ENCODE measurements around the gene IFI6.
A peak's percentile ranks its signal among the peaks of the same experiment; 100 is the strongest.
"Not testable (repeated sequence)": the region's sequence is repeated elsewhere in the genome, so short reads cannot be mapped to it uniquely, and the experiment has no call there.

IFI6 gene, protein sequence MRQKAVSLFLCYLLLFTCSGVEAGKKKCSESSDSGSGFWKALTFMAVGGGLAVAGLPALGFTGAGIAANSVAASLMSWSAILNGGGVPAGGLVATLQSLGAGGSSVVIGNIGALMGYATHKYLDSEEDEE

GRCh38 chr1:27671964-27672749 lies at the start of gene IFI6:
TSS of gene IFI6 (minus strand) at chr1:27672192. CDS start at chr1:27669314, 2,878 bp downstream.
- DNase-seq = peak; percentile 79

DNA sequence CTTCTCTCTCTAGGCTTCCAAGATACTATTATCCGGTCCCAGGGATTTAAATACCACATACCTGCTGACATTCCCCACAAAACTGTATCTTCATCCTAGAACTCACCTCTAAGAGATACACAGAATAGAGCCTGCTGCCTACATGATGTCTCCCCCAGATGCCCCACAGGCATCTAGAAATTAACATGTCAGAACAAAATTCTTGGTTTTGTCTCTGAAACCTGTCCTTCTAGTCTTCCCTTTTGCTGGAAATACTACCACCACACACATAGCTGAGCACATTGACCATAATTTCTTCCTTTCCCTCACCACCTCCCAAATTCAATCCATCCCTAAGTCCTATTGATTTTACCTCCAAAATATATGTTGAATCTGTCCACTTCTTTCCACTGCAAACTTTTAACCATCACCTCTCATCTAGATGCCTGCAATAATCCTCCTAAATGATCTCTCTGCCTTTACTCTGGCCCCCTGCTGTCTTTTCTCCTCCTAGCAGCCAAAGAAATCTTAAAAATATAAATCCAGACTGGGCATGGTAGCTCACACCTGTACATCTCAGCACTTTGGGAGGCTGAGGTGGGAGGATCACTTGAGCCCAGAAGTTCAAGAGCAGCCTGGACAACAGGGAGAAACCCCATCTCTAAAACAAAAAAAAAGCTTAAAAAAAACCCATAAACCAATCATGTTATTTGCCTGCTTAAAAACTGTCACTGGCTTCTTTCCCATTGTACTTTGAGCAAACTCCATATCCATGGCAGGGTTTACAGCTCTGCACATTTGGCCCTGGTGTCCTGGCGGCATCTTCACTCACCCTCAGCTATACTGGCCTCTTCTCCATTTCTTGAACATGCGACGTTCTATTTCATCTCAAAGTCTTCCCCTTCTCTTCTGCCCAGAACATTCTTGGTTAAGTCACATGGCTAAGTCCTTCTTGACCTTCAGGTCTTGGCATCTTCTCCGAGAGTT lies 47.6 kb upstream of the IFI6 start:
- no peak for DNase-seq

DNA sequence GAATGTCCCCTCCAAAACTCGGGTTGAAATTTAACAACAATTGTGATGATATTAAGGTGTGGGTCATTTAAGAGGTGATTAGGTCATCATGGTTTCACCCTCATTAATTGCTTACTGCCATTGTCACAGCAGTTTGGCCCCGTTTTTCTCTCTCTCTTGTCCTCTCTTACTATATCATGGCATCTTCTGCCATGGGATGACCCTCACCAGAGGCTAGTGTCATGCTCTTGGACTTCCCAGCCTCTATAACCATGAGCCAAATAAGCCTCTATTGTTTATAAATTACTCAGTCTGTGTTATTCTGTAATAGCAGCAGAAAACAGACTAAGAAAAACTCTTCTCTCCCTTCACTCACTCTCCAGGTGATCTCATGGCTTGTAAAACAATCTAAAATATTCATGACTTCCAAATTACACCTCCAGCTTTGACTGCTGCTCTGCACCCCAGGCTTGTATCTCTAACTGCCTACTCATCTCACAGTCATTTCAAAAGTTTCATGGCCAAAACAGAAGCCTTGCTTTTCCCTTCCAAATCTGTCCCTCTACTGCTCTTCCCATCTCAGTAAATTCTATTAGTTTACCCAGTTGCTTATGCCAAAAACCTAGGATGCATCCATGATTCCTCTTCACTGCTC lies 44.4 kb upstream of the IFI6 start:
- no peak for DNase-seq

DNA sequence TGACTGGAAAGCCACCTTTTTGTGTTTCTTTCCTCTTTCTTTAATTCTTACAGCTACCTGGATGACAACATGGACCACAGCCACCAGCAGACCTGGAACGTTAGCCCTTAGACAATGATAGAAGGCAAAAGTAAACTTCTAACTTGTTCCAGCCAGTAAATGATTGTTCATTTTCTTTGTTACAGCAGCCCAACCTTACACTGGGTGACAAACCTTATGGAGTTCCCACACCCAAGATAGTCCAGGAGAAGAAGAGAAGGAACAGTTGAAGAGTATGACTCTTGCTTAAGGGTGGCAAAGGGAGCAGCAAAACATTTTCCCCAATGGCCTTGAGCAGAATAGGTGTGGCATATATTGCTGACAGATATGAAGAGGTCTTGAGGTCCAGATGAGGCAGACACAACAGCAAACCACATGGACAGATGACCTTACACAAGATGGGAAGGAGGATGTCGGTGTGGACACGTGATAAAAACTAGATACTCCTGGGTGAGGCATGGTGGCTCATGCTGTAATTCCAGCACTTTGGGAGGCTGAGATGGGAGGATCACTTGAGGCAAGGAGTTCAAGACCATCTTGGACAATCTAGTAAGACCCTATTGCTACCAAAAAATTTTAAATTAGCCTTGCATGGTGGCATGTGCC lies 42.0 kb upstream of the IFI6 start:
- DNase-seq = no peak

DNA sequence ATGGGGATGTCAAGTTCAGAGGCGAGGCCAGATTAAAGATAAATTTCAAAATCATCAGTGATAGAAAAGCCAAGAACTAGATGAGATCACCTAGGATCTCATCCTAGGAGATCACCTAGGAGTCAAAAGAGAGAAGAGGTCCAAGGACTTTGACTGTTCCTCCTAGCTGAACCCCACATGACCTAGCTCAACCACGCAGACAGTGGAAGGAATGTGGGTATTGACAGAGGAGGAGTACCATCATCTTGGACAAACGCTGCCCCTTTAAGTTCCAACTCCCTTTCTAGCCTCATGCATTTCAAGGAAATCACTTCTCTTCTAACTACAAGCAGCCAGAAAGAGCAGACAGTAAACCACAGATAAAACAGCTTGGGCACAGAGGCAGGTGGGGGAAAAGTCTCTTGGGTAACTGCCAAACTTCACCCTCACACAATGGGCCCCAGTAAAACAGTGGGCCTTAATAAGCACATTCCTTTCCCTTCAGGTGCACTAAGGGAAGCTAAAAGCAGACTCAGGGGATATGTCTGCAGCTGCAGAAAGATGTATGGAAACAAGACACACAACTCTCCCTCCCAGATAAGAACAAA lies 41.2 kb upstream of the IFI6 start:
- no peak for DNase-seq

DNA sequence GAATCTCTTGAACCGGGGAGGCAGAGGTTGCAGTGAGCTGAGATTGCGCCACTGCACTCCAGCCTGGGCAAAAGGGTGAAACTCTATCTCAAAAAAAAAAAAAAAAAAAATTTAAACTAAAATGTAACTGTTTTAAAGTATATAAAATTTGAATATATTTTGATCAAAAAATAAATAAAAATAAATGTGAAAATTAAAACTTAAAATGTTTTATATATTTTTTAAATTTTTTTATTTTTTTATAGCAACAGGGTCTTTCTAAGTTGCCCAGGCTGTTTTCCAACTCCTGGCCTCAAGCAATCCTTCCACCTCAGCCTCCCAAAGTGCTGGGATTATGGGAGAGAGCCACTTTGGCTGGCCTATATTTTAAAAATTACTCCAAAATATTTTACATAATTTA lies 38.6 kb upstream of the IFI6 start:
- no peak for DNase-seq

DNA sequence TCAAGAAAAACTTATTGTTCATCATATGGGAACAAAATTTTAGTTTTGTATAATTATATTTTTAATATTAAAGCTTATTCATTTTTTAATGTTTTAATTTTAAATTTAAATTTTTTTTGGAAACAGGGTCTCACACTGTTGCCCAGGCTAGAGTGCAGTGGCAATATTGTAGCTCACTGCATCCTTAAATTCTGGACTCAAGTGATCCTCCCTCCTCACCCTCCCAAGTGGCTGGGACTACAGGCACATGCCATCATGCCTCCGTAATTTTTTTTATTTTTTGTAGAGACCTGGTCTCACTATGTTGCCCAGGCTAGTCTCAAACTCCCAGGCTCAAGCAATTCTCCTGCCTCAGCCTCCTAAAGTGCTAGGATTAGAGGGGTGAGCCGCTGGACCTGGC lies 33.6 kb upstream of the IFI6 start:
- DNase-seq = no peak

- no peak for DNase-seq
Observed at GRCh38 chr1:27704958-27705357, 33.0 kb upstream of the IFI6 start.

DNA sequence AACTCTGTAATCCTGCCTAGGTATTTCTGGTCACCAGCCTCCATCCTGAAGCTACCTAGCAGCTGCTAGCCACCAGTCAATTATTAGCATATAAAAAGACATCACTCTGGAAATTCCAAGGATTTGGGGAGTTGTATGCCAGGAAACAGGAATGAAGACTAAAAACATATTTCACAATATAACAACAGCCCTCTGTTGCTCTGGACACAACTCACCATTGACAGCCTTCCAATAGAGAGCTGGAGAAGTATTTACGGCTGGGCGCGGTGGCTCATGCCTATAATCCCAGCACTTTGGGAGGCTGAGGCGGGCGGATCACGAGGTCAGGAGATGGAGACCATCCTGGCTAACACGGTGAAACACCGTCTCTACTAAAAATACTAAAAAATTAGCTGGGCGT lies 24.8 kb upstream of the IFI6 start:
- not testable (repeated sequence) for DNase-seq

GRCh38 chr1:27690183-27690582 lies 18.2 kb upstream of the IFI6 start:
- no peak for DNase-seq

GRCh38 chr1:27689423-27690173 lies 17.6 kb upstream of the IFI6 start:
- DNase-seq = no peak

GRCh38 chr1:27687906-27688305 lies 15.9 kb upstream of the IFI6 start:
- no peak for DNase-seq

DNA sequence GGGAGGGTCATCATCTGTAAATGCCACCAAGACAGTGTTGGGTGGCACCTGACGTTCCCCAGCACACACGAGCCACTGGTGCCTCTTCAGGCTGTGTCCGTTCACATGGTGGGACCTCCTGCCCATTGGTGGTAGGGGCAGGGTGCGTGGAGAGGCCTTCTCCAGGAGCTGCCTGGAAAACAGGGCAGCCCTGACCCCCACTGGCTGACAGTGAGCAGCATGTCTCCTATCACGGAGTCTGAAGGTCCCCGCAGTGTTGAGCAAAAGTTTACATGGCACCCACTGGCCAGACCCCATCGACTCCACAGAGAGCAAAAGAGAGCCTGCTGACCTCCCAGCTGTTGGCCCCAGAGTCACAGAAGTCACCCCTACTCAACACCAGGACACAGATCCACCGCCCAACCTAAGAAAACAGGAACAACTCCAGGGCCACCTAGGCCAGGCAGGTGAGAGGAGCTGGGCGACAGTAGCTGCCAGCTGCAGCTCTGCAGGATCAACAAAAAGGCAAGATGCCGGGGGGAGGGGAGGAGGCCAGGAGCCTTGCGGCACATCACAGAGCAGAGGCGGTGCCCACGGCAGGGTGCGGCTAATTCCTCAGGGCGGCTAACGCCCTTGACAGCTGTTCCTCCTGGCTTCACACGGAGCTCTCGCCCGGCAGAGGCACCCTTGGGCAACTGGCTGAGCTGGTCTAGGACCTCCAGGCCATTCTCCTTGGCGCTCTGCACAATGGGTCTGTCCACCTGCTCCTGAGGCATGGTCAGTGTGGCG lies 14.4 kb upstream of the IFI6 start:
- DNase-seq = no peak

DNA sequence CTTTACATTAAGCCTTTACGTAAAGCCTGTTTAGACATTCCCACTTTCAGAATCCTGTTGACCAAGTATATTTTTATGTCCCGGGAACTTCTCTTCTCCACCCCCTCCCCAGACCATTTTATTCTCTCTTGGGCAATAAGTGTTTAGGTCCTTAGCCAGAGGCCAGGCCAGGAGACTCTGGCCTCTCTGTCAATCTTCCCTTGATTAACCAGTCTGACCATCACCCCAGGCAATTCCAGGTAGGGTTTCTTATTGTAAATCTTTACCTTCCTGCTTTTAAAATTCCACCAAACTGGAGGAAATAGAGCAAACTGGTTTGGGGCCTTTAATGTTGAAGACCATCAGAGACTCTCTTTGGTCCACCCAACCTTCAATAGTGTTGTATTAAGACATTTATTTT lies 12.2 kb upstream of the IFI6 start:
- DNase-seq = no peak

DNA sequence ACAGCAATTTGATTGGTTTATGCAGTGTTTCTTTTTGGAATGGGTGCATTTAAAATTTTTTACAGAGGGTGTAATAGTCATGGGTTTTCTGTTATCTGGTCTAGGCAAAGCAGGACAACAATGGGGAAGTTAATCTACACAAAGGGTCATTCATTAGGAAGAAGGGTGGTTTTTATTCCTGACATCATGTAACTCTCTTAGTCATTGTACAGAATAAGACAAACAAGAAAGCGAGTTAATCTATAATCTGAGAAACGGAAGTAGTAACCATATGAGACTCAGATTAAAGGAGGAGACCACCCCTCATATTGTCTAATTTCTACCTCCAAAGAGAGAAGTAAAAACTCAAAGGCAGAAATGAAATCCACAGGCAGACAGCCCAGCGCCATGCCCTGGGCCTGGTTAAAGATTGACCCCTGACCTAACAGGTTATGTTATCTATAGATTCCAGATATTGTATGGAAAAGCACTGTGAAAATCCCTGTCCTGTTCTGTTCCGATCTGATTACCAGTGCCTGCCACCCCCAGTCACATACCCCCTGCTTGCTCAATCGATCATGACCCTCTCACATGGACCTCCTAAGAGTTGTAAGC lies 10.5 kb upstream of the IFI6 start:
- DNase-seq = no peak

GRCh38 chr1:27681580-27681979 lies 9.6 kb upstream of the IFI6 start:
- DNase-seq = not testable (repeated sequence)

GRCh38 chr1:27680225-27680791 lies 8.3 kb upstream of the IFI6 start:
- DNase-seq = not testable (repeated sequence)

GRCh38 chr1:27678747-27679146 lies 6.8 kb upstream of the IFI6 start:
- DNase-seq = no peak

- no peak for DNase-seq
Observed at GRCh38 chr1:27676410-27676809, 4.4 kb upstream of the IFI6 start.

DNA sequence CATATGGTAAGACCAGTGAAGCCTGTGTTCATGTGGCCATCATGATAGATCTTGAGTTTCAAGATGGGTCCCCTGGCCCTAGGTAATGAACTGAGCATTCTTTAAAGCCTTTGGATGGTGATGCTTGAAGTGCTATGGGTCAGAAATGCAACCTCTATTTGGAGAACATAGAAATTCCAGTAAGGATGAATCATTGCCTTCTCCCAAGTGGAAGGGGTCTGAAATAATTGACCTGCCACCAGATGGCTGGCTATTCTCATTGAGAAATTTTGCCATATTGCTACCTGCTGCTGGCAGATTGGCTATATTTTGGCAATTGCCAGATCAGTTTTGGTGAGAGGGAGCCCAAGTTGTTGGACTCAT lies 739 bp upstream of the IFI6 start:
- DNase-seq = no peak

Measured in activated CD4-positive, alpha-beta T cell treated with anti-CD3 and anti-CD28 coated beads for 1 hour (primary cell).